Stimulated activated CD4-positive, alpha-beta T cell treated with anti-CD3 and anti-CD28 coated beads, TNF-alpha, amount 100 ng/mL, for 24 hours (primary cell): Measurements from ENCODE around the gene PIP.
"Not testable (repeated sequence)": the region's sequence is repeated elsewhere in the genome, so short reads cannot be mapped to it uniquely, and the experiment has no call there.

Source experiments
- DNase-seq, 3 experiments: peaks; one replicate each; pipeline ENCODE4 v3.0.0-alpha.2; 2020; ENCODE audit warnings: low read depth in 3 of 3

Gene PIP

GRCh38 chr7:143131781-143132180, at the start of gene PIP:
TSS of gene PIP (plus strand) at chr7:143132077. CDS start at chr7:143132117, 40 bp downstream.
- no peak for DNase-seq

- DNase-seq, result no peak
These were observed 46.8 kb upstream of the PIP start for GRCh38 chr7:143085109-143085508.

- not testable (repeated sequence) for DNase-seq
These were observed 46.3 kb upstream of the PIP start for GRCh38 chr7:143085610-143086009.

GRCh38 chr7:143088549-143089231, 43.2 kb upstream of the PIP start:
- DNase-seq, result not testable (repeated sequence)

GRCh38 chr7:143096146-143096545, 35.7 kb upstream of the PIP start:
- no peak for DNase-seq

GRCh38 chr7:143099579-143099978, 32.3 kb upstream of the PIP start:
- DNase-seq, result not testable (repeated sequence)

- no peak for DNase-seq
These were observed 27.1 kb upstream of the PIP start for GRCh38 chr7:143104759-143105158.

- not testable (repeated sequence) for DNase-seq
These were observed 23.9 kb upstream of the PIP start for GRCh38 chr7:143108019-143108418.

GRCh38 chr7:143117395-143117794, 14.5 kb upstream of the PIP start:
- DNase-seq, result no peak

GRCh38 chr7:143120691-143121405, 11.0 kb upstream of the PIP start:
- DNase-seq, result no peak

GRCh38 chr7:143123326-143123725, 8.6 kb upstream of the PIP start:
- not testable (repeated sequence) for DNase-seq

GRCh38 chr7:143126146-143126545, 5.7 kb upstream of the PIP start:
- no peak for DNase-seq

- DNase-seq, result no peak
These were observed 2.8 kb upstream of the PIP start for GRCh38 chr7:143129051-143129450.

GRCh38 chr7:143129477-143129876, 2.4 kb upstream of the PIP start:
- DNase-seq, result no peak

GRCh38 chr7:143130541-143130940, 1.3 kb upstream of the PIP start:
- no peak for DNase-seq

GRCh38 chr7:143147070-143147469, 15.2 kb downstream of the PIP start:
- DNase-seq, result no peak

- DNase-seq, result no peak
These were observed 16.2 kb downstream of the PIP start for GRCh38 chr7:143148050-143148449.

GRCh38 chr7:143148651-143149050, 16.8 kb downstream of the PIP start:
- no peak for DNase-seq

- not testable (repeated sequence) for DNase-seq
These were observed 18.8 kb downstream of the PIP start for GRCh38 chr7:143150696-143151095.

- not testable (repeated sequence) for DNase-seq
These were observed 26.7 kb downstream of the PIP start for GRCh38 chr7:143158617-143159016.

- DNase-seq, result no peak
These were observed 39.8 kb downstream of the PIP start for GRCh38 chr7:143171697-143172096.

GRCh38 chr7:143172354-143172753, 40.5 kb downstream of the PIP start:
- no peak for DNase-seq

- no peak for DNase-seq
These were observed 44.3 kb downstream of the PIP start for GRCh38 chr7:143176128-143176527.
